ENCODE measurements around the gene NOL12.

DNA sequence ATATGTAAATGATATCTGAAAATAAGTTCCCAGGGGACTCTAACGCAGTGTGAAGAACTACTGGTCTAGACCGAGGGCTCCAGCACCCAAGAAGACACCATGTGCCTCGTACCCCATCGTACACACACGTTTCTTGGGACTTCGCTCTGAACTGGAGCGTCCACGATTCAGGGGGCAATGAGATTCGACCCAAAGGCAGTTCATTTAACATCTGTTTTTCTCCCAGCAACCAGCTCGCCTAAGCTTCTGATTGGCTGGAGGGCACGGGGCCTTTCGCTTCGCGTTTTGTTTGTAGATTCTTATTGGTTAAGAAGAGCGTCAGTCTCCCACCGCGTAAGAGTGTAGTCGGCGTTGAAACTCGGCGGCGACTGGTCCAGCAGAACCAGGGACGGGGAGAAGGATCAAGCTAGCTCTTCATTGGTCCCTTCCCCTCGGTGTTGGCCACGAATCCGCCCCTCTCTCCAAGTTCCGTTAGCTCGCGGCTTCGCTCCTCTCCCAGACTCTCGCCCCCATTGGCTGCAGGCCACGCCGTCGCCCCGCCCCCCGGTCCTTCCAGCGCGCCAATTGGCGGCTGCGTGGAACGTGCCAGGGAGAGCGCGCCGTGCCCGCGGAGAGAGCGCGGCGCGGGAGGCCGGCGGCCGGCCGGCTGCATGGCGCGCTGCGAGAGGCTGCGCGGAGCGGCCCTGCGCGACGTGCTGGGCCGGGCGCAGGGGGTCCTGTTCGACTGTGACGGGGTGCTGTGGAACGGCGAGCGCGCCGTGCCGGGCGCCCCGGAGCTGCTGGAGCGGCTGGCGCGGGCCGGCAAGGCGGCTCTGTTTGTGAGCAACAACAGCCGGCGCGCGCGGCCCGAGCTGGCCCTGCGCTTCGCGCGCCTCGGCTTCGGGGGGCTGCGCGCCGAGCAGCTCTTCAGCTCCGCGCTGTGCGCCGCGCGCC lies 27.7 kb upstream of the NOL12 start, which contains the start of gene PDXP:
- TF ChIP-seq, protein P1, sequence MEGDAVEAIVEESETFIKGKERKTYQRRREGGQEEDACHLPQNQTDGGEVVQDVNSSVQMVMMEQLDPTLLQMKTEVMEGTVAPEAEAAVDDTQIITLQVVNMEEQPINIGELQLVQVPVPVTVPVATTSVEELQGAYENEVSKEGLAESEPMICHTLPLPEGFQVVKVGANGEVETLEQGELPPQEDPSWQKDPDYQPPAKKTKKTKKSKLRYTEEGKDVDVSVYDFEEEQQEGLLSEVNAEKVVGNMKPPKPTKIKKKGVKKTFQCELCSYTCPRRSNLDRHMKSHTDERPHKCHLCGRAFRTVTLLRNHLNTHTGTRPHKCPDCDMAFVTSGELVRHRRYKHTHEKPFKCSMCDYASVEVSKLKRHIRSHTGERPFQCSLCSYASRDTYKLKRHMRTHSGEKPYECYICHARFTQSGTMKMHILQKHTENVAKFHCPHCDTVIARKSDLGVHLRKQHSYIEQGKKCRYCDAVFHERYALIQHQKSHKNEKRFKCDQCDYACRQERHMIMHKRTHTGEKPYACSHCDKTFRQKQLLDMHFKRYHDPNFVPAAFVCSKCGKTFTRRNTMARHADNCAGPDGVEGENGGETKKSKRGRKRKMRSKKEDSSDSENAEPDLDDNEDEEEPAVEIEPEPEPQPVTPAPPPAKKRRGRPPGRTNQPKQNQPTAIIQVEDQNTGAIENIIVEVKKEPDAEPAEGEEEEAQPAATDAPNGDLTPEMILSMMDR (IDR thresholded peaks at IDR 0.05) = no peak
- no peak for TF ChIP-seq POLR2A (IDR thresholded peaks at IDR 0.05)
